NCI-H2227 (cell line): Measurements from ENCODE around the gene ZNF154.
A peak's percentile ranks its signal among the peaks of the same experiment; 100 is the strongest.
"Not testable (repeated sequence)": the region's sequence is repeated elsewhere in the genome, so short reads cannot be mapped to it uniquely, and the experiment has no call there.

Experiments used
- DNase-seq: peaks from one replicate; lab custom pipeline; 2025; ENCODE audit not compliant: unreplicated experiment; lab: John Stamatoyannopoulos, UW

The ZNF154 gene

DNA sequence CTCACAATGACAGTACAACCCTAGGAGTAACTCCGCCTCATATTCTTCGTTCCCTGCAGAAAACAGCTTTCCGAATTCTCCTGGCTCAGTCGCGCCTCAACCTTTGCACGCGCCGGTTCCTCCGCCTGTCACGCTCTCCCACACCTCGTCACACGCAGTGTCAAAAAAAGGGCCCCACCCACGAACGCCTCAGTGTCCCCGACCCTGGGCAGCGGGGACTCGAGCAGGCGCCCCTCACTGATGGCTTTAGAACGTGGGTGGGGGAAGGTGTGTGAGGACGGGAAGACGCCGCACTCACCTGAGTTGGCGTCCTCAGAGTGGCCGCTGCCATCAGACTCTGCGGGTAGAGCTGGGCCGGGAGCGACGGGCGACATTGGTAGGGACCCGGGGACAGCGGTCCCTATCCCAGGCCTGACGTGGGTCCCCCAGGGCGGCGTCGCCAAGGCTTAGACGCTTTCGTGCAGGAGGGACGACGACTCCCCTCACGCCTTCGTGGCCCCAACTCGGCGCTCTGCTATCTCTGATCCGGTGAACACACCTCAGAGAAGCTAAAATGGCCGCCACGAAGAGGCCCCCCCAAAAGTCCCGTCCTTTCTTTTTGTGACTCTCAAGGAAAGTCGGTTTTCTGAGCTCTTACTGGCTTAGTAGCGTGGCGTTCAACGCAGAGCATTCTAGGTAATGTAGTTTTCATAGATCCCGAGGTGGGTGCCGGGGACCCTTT lies at the start of gene ZNF154:
Gene ZNF154 (minus strand): TSS at position 564 of the 721 bp plus-strand sequence. CDS start 233 bp downstream, at position 331.
- DNase-seq = no peak

DNA sequence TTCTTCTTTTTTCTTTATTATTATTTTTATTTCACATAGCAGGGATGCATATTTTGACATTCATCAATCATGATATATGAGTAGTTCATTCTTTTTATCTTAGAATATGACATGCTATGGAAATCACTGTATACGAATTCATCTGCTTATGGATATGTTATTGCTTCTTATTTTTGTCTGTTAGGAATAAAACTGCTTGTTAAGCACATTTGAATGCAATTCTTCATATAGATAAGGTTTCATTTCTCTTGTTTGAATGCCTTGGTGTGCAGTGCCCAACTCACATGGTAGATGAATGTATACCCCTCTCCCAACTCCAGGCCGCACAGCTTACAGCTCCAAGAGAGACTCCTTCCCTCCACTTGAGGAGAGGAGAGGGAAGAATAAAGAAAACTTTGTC lies 48.9 kb upstream of the ZNF154 start:
- no peak for DNase-seq

DNA sequence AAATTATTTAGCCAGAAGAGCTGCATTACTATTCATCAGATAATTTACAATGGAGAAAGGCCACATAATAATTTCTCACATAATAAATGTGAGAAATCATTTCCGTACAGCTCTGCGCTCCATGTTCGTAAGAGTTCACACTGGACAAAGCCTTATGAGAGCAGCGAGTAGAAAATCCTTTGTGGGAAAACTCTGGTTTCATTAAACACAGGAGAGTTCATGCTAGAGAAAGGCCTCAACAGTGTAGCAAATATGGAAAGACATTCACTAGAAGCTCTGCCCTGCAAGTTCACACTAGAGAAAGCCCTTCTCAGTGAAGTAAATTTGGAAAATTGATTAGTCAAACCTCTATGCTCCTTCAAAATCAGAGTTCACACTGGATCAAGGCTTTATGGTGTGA lies 46.0 kb upstream of the ZNF154 start:
- DNase-seq = no peak

DNA sequence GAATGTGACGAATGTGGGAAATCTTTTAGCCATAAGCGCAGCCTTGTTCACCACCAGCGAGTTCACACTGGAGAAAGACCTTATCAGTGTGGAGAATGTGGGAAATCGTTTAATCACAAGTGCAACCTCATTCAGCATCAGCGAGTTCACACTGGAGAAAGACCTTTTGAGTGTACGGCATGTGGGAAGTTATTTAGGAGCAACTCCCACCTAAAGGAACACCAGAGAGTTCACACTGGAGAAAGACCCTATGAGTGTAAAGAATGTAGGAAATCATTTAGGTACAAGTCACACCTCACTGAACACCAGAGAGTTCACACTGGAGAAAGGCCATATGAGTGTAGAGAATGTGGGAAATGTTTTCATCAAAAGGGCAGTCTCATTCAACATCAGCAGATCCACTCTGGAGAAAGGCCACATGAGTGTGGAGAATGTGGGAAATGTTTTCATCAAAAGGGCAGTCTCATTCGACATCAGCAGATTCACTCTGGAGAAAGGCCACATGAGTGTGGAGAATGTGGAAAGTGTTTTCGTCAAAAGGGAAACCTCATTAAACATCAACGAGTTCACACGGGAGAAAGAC lies 45.2 kb upstream of the ZNF154 start:
- no peak for DNase-seq

DNA sequence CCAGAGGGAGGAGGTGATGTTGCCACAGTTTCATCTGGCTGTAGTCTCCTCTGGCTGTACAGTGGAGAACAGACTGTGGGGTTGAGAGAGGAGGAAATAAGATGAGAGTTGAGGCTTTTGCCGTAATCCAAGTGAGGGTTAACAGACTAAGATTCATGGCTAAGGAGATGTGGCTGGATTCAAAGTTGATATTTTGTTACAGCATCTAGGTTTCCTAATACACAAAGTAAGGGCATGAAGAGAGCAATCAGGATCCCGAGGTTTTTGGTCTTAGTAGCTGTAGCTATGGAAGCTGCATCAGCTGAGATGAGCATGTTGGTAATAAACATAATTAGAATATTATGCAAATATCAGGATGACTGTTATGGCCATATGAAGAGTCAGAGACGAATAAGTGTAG lies 39.0 kb upstream of the ZNF154 start:
- DNase-seq = no peak

DNA sequence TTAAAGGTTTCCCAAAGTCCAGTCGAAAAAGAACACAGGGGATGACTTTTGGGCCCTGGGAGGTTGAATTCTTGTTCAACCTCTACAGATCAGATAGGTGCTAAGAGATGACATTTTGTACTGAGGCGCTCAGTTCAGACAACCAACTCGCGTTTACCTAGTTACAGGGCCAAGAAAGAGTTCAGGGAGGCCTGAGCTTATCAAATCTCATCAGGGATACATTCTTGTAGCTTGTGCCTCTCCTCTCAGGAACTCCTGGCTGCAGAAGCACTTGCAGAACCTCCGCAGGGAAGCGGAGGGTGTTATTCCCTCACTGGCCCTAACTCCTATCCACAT lies 38.4 kb upstream of the ZNF154 start:
- DNase-seq = no peak

DNA sequence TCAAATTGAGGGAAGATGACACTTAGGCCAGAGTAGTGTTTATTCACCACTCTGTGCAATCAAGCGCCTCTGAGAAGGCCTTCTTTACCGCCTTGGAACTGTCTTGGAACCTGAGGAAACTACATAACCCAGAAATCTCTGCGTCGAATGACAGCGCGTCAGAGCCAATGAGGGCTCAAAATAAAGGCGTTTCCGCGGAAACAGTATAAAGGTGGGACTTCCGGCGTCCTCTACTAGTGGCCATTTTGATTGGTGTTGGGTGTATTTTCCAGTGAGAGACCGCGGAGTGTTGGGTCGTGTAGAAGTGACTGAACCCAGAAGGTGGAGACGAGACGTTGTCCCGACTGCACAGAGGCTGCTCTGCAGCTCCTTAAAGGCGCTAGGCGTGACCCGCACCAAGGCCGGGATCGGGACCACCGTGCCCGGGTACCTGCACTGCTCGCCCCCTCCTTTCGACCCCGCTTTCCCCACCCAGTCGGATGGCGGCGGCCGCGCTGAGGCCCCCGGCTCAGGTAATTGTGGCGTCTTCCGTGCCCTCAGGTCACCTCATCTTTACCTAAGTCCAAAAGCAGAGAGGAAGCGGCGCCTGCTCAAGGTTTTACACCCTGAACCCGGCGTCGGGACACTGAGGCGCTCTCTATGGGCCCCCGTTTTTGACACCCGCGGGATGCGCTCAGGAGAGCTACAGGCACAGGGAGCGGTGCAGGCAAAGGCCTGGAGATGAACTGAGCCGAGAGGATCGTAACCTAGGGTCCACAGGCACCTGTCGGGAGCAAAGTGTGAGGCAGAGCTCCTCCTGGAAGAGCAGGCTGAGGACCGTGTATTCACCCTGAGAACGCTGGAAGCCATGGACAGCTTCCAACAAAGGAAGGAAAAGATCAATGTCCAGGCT lies 37.8 kb upstream of the ZNF154 start, which contains the start of gene ZNF776:
Gene ZNF776 (plus strand): TSS at position 236 of the 892 bp plus-strand sequence. CDS start 244 bp downstream, at position 480.
- peak; percentile 99 for DNase-seq

DNA sequence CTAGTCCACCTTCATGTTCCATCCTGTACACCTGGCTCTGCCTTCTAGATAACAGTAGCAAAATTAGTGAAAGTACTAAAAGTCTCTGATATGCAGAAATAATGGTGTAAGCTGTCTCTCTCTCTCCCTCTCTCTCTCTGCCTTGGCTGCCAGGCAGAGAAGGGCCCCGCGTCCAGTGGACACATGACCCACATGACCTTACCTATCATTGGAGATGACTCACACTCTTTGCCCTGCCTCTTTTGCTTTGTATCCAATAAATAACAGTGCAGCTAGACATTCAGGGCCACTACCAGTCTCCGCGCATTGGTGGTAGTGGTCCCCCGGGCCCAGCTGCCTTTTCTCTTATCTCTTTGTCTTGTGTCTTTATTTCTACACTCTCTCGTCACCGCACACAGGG lies 29.8 kb upstream of the ZNF154 start:
- not testable (repeated sequence) for DNase-seq

DNA sequence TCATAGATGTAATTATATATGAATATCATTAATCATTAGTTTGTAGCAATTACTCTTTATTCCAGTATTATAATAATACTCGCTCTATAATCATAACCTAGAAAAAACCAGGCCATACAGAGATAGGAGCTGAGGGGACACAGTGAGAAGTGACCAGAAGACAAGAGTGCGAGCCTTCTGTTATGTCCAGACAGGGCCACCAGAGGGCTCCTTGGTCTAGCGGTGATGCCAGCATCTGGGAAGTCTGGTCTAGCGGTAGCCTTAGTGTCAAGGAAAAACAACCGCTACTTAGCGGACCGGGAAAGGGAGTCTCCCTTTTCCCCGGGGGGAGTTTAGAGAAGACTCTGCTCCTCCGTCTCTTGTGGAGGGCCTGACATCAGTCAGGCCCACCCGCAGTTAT lies 29.3 kb upstream of the ZNF154 start:
- DNase-seq = not testable (repeated sequence)

DNA sequence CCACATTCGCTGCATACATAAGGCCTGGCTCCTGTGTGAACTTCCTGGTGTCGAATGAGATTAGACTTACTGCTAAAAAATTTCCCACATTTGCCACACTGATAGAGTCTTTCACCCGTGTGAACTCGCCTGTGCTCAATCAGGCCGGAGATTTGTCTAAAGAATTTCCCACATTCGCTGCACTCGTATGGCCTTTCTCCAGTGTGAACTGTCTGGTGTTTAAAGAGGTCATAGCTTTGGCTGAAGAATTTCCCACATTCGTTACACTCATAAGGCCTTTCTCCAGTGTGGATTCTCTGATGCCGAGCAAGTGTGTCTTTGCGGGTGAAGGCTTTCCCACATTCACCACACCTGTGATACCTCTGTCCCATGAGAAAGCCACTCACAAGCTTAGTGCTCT lies 11.9 kb upstream of the ZNF154 start:
- DNase-seq = no peak

DNA sequence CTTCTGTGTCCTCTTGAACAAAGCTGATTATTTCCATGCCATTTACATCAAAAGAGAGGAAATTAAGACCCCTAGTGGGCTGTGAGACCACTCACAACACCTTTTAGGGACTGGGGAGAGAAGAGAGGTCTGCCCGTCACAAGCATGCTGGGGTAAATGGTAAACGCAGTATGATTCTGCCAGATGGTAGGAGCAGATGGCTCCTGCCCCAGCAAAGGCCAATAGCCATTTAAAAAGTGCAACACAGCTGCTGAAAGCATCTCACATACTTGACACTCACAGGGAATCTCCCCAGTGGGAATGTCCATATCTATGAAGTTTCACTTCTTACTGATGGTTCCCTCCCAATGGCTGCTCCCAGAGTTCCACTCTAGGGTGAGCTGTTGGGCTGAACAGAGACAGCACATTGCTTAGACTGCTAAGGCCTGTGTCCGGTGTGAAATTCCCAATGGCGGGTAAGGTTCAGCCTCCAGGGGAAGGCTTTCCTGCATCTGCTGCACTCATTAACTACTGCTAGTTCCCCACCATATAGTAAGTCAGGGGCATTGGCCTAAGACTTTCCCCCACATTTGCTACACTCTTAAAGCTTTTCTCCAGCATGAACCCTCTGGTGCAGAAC lies 11.0 kb upstream of the ZNF154 start:
- DNase-seq = no peak

DNA sequence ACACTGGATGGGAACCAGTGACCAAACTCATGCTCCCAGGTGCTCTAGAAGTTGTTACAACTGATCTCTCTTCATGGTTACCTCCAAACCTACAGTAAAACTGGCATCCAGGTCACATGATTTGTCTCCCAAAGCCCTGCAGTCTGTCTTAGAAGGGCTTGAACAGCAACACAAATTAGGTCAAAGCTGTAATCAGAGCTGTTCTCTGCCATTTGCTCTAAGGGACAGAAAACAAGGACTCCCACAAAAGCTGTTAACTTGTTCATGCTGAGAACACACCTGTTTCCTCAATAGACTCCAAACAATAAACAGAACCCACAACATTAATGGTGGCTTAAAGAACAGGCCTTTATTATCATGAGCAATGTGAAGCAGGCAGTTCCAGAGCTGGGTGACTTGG lies 10.4 kb upstream of the ZNF154 start:
- DNase-seq = no peak

DNA sequence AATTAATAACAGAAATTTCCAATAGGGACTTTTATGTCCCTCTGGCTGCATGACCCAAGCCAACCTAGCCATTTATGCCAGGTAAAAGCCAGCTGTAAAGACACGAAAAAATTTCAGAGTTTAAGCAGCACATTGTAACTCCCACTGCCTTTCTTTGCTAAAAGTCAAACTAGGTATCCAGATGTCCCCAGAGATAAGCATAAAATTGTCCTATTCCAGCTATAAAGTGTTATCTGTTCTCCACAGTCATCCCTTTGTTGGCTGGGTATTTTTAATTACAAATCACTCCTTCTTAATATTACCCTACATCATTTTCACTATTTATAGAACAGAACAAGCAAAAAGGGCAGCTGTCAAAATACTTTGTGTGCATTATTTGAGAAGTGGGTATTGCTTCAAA lies 3.2 kb upstream of the ZNF154 start:
- DNase-seq = no peak

DNA sequence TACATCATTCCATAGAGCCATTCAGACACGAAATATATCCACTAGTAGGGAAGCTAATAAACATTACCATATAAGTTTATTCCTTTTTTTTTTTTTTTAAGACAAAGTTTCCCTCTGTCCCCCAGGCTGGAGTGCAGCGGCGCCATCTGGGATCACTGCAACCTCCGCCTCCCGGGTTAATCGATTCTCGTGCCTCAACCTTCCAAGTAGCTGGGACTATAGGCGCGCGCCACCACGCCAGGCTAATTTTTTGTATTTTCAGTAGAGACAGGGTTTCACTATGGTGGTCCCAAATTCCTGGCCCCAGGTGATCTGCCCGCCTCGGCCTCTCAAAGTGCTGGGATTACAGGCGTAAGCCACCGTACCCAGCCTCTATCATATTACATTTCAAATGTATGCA lies 612 bp upstream of the ZNF154 start:
- no peak for DNase-seq

DNA sequence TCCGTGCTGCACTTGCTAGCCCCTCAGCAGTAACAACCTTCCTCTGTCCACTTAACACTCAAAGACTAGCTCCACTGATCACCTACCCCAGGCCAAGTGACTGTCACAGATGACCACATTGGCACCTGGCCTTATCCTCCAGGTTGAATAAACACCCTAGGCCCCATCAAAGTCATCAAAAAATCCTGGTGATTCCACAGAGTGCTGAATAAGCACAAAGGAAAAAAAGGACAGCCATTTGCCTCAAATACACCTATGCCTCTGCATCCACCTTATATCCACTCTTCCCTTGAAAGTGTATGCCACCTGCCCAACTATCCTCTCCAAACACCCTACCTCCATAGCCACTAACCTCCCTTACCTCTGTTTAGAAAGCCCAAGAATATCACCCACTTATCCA lies 2.7 kb downstream of the ZNF154 start:
- no peak for DNase-seq

DNA sequence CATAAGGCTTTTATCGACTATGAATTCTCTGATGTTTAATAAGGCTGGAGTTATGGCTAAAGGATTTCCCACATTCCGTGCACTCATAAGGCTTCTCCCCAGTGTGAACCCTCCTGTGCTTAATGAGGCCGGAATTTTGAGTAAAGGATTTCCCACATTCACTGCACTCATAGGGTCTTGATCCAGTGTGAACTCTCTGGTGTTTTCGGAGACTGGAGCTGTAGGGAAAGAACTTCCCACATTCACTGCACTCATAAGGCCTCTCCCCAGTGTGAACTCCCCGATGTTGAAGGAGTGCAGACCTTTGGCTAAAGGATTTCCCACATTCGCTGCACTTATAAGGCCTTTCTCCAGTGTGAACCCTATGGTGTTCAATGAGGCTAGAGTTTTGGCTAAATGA lies 7.4 kb downstream of the ZNF154 start:
- DNase-seq = no peak

DNA sequence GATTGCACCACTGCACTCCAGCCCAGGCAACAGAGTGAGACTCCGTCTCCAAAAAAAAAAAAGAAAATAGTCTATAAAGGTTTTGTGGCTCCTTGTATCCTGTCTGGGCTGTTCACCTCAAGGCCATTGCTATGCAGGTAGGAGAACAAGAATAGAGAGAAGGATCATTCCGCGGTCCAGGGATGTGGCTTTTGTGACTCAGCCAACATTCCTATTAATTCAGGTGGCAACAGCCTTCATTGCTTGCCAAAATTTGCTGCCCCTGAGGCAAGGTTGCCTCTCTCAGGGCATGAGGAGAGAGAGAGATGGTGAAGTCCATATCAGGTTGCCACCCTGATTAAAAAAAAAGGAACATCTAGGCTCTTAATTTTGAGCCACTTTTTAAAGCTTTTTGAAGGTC lies 19.3 kb downstream of the ZNF154 start:
- no peak for DNase-seq

DNA sequence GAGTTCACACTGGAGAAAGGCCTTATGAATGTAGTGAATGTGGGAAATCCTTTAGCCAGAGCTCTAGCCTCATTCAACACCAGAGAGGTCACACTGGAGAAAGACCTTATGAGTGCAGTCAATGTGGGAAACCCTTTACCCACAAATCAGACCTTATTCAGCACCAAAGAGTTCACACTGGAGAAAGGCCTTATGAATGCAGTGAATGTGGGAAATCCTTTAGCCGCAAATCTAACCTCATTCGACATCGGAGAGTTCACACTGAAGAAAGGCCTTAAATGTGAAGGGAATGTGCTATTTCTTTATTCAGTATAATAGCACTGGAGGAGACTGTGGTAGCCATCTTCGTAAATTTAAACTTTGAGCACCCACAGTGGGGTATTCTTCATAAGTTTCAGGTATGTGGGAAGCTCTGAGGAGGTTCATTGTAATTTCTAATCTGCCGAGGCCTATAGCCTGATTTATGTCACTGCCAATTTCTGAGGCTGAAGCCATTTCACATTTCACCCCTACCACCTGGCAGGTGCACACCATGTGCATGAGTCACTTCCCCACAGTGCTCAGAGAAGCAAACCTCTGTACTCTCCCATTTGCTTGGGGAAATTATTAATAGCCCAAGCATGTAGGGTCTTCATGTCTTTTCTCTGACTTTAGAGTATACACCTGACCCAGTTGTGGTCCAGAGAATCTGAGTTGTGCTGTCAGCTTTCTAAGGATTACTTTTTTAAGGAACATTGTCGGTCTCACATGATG lies 20.8 kb downstream of the ZNF154 start:
- no peak for DNase-seq

DNA sequence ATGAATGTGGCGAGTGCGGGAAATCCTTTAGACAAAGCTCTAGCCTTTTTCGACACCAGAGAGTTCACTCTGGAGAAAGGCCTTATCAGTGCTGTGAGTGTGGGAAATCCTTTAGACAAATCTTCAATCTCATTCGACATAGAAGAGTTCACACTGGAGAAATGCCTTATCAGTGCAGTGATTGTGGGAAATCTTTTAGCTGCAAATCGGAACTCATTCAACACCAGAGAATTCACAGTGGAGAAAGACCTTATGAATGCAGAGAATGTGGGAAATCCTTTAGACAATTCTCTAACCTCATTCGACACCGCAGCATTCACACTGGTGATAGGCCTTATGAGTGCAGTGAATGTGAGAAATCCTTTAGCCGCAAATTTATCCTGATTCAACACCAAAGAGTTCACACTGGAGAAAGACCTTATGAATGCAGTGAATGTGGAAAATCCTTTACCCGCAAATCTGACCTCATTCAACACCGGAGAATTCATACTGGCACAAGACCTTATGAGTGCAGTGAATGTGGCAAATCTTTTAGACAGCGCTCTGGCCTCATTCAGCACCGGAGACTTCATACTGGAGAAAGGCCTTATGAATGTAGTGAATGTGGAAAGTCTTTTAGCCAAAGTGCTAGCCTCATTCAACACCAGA lies 21.5 kb downstream of the ZNF154 start:
- DNase-seq = no peak

DNA sequence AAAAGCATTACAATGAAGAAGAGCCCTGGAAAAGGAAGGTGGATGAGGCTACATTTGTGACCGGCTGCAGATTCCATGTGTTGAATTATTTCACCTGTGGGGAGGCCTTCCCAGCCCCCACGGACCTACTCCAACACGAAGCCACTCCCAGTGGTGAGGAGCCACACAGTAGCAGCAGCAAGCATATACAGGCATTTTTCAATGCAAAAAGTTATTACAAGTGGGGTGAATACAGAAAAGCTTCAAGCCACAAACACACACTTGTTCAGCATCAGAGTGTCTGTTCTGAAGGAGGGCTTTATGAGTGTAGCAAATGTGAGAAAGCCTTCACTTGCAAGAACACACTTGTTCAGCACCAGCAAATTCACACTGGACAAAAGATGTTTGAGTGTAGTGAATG lies 22.3 kb downstream of the ZNF154 start:
- no peak for DNase-seq
